ENCODE results near the gene PDE4B. TPM values are rescaled to one million over a fixed set of nuclear protein-coding genes. Genes with fewer than 3 reads are reported as not detected.

PDE4B gene
- total RNA-seq, 1 donor from 2014 or later = 7.2 TPM

DNA sequence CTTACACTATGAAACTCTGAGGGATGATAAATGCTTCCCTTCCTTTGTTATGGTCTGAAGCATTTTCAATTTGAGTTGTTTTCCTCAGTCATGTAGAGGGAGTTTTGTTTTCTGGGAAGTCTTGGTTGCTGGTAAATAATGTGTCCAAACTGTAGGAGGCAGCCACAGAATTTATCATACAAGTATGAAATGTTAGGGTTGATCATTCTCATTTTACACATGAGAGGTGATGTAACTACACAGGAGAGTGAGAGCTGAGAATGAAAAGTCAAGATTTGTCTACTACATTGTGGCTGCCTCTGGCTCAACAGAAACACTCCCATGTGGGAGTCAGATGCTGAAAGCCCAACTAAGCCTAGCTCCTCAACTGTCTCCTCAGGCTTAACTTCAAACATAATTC is 558.8 kb downstream of the PDE4B start:
- no peak for DNase-seq
- Mint-ChIP-seq H3K36me3 (ENCODE audit: unreplicated experiment) (no peaks in the 10 kb centered on the region), H3K27me3 (ENCODE audit: unreplicated experiment) (peaks cover 3% of the 10 kb centered on the region), H3K4me1 (ENCODE audit: low read depth, unreplicated experiment) (peaks cover 37% of the 10 kb centered on the region), H3K27ac (ENCODE audit: unreplicated experiment) (no peak overlapping the region), H3K9me3 (ENCODE audit: unreplicated experiment) (peaks cover 3% of the 10 kb centered on the region), H3K4me3 (ENCODE audit: unreplicated experiment) (peak overlapping the region; percentile 46)
- TF ChIP-seq, protein P1, sequence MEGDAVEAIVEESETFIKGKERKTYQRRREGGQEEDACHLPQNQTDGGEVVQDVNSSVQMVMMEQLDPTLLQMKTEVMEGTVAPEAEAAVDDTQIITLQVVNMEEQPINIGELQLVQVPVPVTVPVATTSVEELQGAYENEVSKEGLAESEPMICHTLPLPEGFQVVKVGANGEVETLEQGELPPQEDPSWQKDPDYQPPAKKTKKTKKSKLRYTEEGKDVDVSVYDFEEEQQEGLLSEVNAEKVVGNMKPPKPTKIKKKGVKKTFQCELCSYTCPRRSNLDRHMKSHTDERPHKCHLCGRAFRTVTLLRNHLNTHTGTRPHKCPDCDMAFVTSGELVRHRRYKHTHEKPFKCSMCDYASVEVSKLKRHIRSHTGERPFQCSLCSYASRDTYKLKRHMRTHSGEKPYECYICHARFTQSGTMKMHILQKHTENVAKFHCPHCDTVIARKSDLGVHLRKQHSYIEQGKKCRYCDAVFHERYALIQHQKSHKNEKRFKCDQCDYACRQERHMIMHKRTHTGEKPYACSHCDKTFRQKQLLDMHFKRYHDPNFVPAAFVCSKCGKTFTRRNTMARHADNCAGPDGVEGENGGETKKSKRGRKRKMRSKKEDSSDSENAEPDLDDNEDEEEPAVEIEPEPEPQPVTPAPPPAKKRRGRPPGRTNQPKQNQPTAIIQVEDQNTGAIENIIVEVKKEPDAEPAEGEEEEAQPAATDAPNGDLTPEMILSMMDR (IDR thresholded peaks at IDR 0.05; ENCODE audit: partially characterized antibody, unreplicated experiment) = no peak

DNA sequence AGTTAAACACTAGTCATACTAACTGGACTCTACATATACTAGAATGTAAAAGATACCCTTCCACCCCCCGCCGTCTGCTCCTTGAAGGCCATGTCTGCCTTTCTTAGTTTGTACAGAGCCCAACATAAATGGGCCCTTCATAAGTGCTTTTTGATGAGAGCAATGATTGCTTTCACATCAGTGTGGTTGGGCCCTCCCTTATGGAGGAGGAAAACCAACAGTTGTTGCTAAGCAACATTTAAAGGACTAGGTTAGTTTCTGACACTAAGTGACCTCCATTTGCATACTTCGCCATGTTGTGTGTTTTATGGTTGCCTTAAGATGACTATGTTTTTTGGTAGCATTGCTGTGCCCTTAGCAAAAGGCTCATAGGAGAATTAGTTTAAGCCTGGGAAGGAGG is 559.2 kb downstream of the PDE4B start:
- TF ChIP-seq, protein P1 (IDR thresholded peaks at IDR 0.05; ENCODE audit: partially characterized antibody, unreplicated experiment) = no peak
- Mint-ChIP-seq H3K27me3 (ENCODE audit: unreplicated experiment) (peaks cover 3% of the 10 kb centered on the region), H3K4me3 (ENCODE audit: unreplicated experiment) (peak overlapping the region; percentile 20), H3K4me1 (ENCODE audit: low read depth, unreplicated experiment) (peaks cover 37% of the 10 kb centered on the region), H3K27ac (ENCODE audit: unreplicated experiment) (no peak overlapping the region), H3K9me3 (ENCODE audit: unreplicated experiment) (peaks cover 3% of the 10 kb centered on the region), H3K36me3 (ENCODE audit: unreplicated experiment) (no peaks in the 10 kb centered on the region)
- no peak for DNase-seq

DNA sequence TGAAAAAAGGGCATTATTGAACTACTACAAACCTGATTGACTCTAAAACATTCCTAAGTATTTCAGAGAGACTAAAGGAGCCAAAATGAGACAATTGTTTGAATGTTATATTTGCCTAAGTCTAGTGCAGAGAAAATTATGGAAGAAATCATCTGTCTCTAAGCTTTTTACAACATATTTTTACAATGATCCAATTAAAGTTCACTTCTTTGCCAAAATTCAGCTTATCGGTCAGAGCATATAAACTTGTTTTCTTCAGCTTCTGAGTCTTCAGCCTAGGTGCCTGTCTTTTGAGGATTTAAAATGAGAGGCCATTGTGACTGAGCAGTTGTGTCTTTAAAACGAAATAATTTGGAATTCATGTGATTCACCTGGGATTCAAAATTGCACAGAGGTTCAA is 560.1 kb downstream of the PDE4B start:
- peaks cover 3% of the 10 kb centered on the region for H3K27me3 Mint-ChIP-seq (ENCODE audit: unreplicated experiment)
- peaks cover 3% of the 10 kb centered on the region for H3K9me3 Mint-ChIP-seq (ENCODE audit: unreplicated experiment)
- H3K36me3 Mint-ChIP-seq (ENCODE audit: unreplicated experiment) = no peaks in the 10 kb centered on the region
- DNase-seq = no peak
- TF ChIP-seq, protein P1 (IDR thresholded peaks at IDR 0.05; ENCODE audit: partially characterized antibody, unreplicated experiment) = no peak
- no peak overlapping the region for H3K4me3 Mint-ChIP-seq (ENCODE audit: unreplicated experiment)
- H3K27ac Mint-ChIP-seq (ENCODE audit: unreplicated experiment) = peak overlapping the region; percentile 62
- H3K4me1 Mint-ChIP-seq (ENCODE audit: low read depth, unreplicated experiment) = peaks cover 37% of the 10 kb centered on the region

DNA sequence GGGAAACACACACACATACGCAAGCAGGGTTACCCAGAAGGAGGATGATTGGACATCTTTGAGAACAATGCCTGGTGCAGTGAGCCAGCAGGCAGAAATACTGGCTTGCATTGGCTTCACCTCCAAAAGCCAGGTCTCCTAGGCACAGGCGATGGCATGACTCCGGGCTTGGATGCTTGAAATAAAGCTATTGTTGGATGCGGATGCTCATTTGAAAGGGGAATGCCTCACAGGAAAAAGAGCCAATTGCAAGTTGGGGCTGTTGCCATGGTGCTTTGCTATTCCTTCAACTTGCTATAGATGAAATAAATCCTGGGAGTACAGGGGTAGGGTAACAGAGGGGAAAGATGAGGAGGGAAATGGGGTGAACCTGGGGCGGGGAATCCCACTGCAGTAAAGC is 560.6 kb downstream of the PDE4B start:
- Mint-ChIP-seq H3K27ac (ENCODE audit: unreplicated experiment) (peak overlapping the region; percentile 62), H3K36me3 (ENCODE audit: unreplicated experiment) (no peaks in the 10 kb centered on the region), H3K4me3 (ENCODE audit: unreplicated experiment) (peak overlapping the region; percentile 71), H3K27me3 (ENCODE audit: unreplicated experiment) (peaks cover 3% of the 10 kb centered on the region), H3K4me1 (ENCODE audit: low read depth, unreplicated experiment) (peaks cover 37% of the 10 kb centered on the region), H3K9me3 (ENCODE audit: unreplicated experiment) (peaks cover 3% of the 10 kb centered on the region)
- peak; percentile 10 for DNase-seq
- TF ChIP-seq, protein P1 (IDR thresholded peaks at IDR 0.05; ENCODE audit: partially characterized antibody, unreplicated experiment) = no peak

DNA sequence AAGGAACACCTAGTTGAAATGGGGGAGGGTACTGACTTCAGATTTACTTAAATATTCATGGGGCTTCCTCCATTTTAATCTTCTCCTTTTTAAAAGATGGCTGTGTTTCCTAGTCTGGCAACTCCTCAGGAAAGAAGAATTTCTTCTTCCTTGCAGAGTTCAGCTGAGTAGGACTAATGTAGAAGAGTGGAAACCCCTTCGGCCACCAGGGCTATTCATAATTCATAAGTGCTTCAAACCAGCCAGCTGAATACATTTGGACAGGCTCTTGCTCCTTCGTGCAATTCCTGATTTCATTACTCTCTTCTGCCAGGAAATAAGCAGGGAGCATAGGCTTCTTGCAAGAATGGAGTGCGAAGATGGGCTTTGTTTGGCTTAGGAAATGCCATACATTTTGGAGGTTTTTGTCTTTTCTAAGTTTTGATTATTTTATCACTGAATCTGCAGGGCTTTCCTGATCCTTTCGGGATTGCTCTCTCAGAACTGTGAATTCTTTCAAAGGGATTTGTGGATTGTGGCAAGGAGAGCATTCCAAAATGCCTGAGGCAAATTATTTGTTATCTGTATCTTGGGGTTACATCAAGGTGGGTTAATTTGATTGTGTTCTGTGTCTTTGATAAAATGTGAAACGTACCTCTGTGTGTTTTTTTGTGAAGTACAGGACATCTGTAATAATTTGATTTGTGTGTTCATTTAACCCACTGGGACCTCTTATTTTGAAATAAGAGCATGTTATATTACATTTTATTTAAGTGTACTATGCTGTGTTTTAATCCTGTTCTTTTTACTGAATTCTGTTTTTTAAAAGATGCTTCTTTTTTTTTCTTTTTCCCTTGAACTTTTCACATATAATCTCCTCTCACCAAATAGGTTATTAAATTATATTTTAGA is 561.9 kb downstream of the PDE4B start:
- Mint-ChIP-seq H3K27ac (ENCODE audit: unreplicated experiment) (peak overlapping the region; percentile 89), H3K4me1 (ENCODE audit: low read depth, unreplicated experiment) (peaks cover 45% of the 10 kb centered on the region), H3K36me3 (ENCODE audit: unreplicated experiment) (no peaks in the 10 kb centered on the region), H3K9me3 (ENCODE audit: unreplicated experiment) (peaks cover 3% of the 10 kb centered on the region), H3K27me3 (ENCODE audit: unreplicated experiment) (peaks cover 3% of the 10 kb centered on the region), H3K4me3 (ENCODE audit: unreplicated experiment) (peak overlapping the region; percentile 78)
- TF ChIP-seq, protein P1 (IDR thresholded peaks at IDR 0.05; ENCODE audit: partially characterized antibody, unreplicated experiment) = no peak
- no peak for DNase-seq

All from glutamatergic neuron (in vitro differentiated cells).